GM18909 (cell line): ENCODE measurements around the gene DCTN4.
"Not testable (repeated sequence)": the region's sequence is repeated elsewhere in the genome, so short reads cannot be mapped to it uniquely, and the experiment has no call there.

ENCODE experiments used
- ATAC-seq: cut with Tn5 transposase; IDR thresholded peaks from one replicate; pipeline ENCODE4 v1.9.1; 2021; ENCODE audit warnings: mild to moderate bottlenecking; ENCODE audit not compliant: unreplicated experiment, poor library complexity

DCTN4 gene

GRCh38 chr5:150758531-150759333 is at the start of gene DCTN4:
DCTN4 (minus strand) TSS chr5:150759017; CDS start chr5:150758993, 24 bp downstream.
- ATAC-seq: peak; percentile 96

GRCh38 chr5:150804388-150804787 is 45.6 kb upstream of the DCTN4 start:
- no peak for ATAC-seq

- ATAC-seq: no peak
Measured at GRCh38 chr5:150801117-150801927, 42.5 kb upstream of the DCTN4 start.

GRCh38 chr5:150797384-150797783 is 38.6 kb upstream of the DCTN4 start:
- no peak for ATAC-seq

- ATAC-seq: no peak
Measured at GRCh38 chr5:150794927-150795326, 36.1 kb upstream of the DCTN4 start.

GRCh38 chr5:150793423-150793888 is 34.6 kb upstream of the DCTN4 start:
- not testable (repeated sequence) for ATAC-seq

- ATAC-seq: no peak
Measured at GRCh38 chr5:150791536-150791935, 32.7 kb upstream of the DCTN4 start.

- peak; percentile 96 for ATAC-seq
Measured at GRCh38 chr5:150789943-150790611, 31.3 kb upstream of the DCTN4 start.

- no peak for ATAC-seq
Measured at GRCh38 chr5:150789450-150789849, 30.6 kb upstream of the DCTN4 start.

- ATAC-seq: no peak
Measured at GRCh38 chr5:150788977-150789376, 30.2 kb upstream of the DCTN4 start.

- ATAC-seq: no peak
Measured at GRCh38 chr5:150787656-150788055, 28.8 kb upstream of the DCTN4 start.

- ATAC-seq: no peak
Measured at GRCh38 chr5:150786876-150787275, 28.1 kb upstream of the DCTN4 start.

- no peak for ATAC-seq
Measured at GRCh38 chr5:150785950-150786349, 27.1 kb upstream of the DCTN4 start.

- peak; percentile 61 for ATAC-seq
Measured at GRCh38 chr5:150783422-150783928, 24.7 kb upstream of the DCTN4 start.

GRCh38 chr5:150782850-150783249 is 24.0 kb upstream of the DCTN4 start:
- no peak for ATAC-seq

GRCh38 chr5:150781706-150782614 is 23.1 kb upstream of the DCTN4 start:
- no peak for ATAC-seq

GRCh38 chr5:150780816-150781221 is 22.0 kb upstream of the DCTN4 start:
- ATAC-seq: no peak

- peak; percentile 57 for ATAC-seq
Measured at GRCh38 chr5:150780187-150780692, 21.4 kb upstream of the DCTN4 start.
